GM12878 (cell line): ENCODE results near the gene SUPT3H. TPM values are rescaled to one million over a fixed set of nuclear protein-coding genes. Genes with fewer than 3 reads are reported as not detected.

ENCODE experiments used
- ATAC-seq: fragments of 200-7000 bp; cut with Tn5 transposase; 3 replicates; pipeline ENCODE4 v1.9.1; 2020; ENCODE audit warnings: mild to moderate bottlenecking, moderate library complexity
- BruUV-seq: library from RNA; stranded (reverse); fragments of 400-500 nt; replicated peaks from 2 replicates; lab custom pipeline; 2021; lab: Mats Ljungman, UMichigan
- CTCF ChIA-PET: fragments of 300-600 bp; sonication (Branson Sonifier 250); formaldehyde crosslinking; extraction: SDS; loops from one replicate; lab custom pipeline; 2021; ENCODE audit warnings: inconsistent platforms; lab: Yijun Ruan, JAX
- POLR2A ChIA-PET: fragments of 350-600 bp; formaldehyde crosslinking; extraction: SDS; loops from one replicate; lab custom pipeline; 2021; ENCODE audit warnings: inconsistent platforms; lab: Charles Lee
- RAD21 ChIA-PET: fragments of 300-600 bp; sonication (Branson Sonifier 250); formaldehyde crosslinking; loops from one replicate; lab custom pipeline; 2023; ENCODE audit warnings: antibody characterized with exemption; ENCODE audit not compliant: unreplicated experiment; lab: Charles Lee
- SMC1A ChIA-PET: fragments of 300-600 bp; sonication (Branson Sonifier 250); formaldehyde crosslinking; loops from one replicate; lab custom pipeline; 2023; ENCODE audit not compliant: unreplicated experiment, uncharacterized antibody; lab: Charles Lee
- DNase-seq: peaks from one replicate; pipeline ENCODE4 v3.0.0-alpha.2; 2011; ENCODE audit warnings: low read depth, low spot score
- FAIRE-seq: peaks from 3 replicates; lab custom pipeline; 2011; peaks lifted over from hg19 to GRCh38; lab: Jason Lieb, UNC
- H2AFZ ChIP-seq: 2 replicates; pipeline ENCODE4 v1.6.0; 2011; ENCODE audit warnings: low read depth, low read length, control low read depth; ENCODE audit not compliant: control insufficient read depth
- H3K27ac ChIP-seq: 2 replicates; pipeline ENCODE4 v1.5.1; 2011; ENCODE audit warnings: control low read depth; ENCODE audit not compliant: control insufficient read depth, insufficient read depth
- H3K27me3 ChIP-seq, 2 experiments: replicated peaks in 1 of 2; 2 replicates each; pipeline versions ENCODE4 v1.6.0 to v1.6.1; 2011; ENCODE audit warnings: low read length in 1 of 2; ENCODE audit not compliant: control insufficient read depth in 2 of 2, insufficient read depth in 2 of 2
- H3K36me3 ChIP-seq, 2 experiments: 2 replicates each; pipeline ENCODE4 v1.5.1; 2011; ENCODE audit warnings: low read length in 1 of 2; ENCODE audit not compliant: control insufficient read depth in 2 of 2, insufficient read depth in 2 of 2
- H3K4me1 ChIP-seq: 2 replicates; pipeline ENCODE4 v1.6.1; 2011; ENCODE audit warnings: mild to moderate bottlenecking, low read length, moderate library complexity, mixed read lengths; ENCODE audit not compliant: control insufficient read depth, insufficient read depth
- H3K4me2 ChIP-seq: 2 replicates; pipeline ENCODE4 v1.6.0; 2011; ENCODE audit warnings: control low read depth; ENCODE audit not compliant: control insufficient read depth, insufficient read depth
- H3K4me3 ChIP-seq: fragments of 200-600 bp; sonication (generic); 2 replicates; pipeline ENCODE4 v1.5.1; 2016
- H3K79me2 ChIP-seq: 2 replicates; pipeline ENCODE4 v1.6.0; 2011; ENCODE audit warnings: low read length; ENCODE audit not compliant: control insufficient read depth, insufficient read depth
- H3K9ac ChIP-seq: 2 replicates; pipeline ENCODE4 v1.8.0; 2011; ENCODE audit warnings: low read length, control low read depth, mixed read lengths; ENCODE audit not compliant: control insufficient read depth, insufficient read depth
- H3K9me3 ChIP-seq: replicated peaks from 3 replicates; pipeline ENCODE4 v1.5.1; 2011; ENCODE audit warnings: mild to moderate bottlenecking, low read length; ENCODE audit not compliant: control insufficient read depth, insufficient read depth
- H4K20me1 ChIP-seq: 2 replicates; pipeline ENCODE4 v1.6.0; 2011; ENCODE audit not compliant: control insufficient read depth, insufficient read depth
- ASH2L ChIP-seq: fragments of 300-600, 200-600 bp; sonication (generic); IDR thresholded peaks from 2 replicates; pipeline ENCODE4 v1.6.1; 2017; ENCODE audit warnings: low read depth, mild to moderate bottlenecking, borderline replicate concordance
- CBX5 ChIP-seq: sonication (generic); IDR thresholded peaks from 2 replicates; pipeline ENCODE4 v1.6.1; 2016; ENCODE audit warnings: low read depth, moderate library complexity, mild to moderate bottlenecking, inconsistent platforms
- CEBPB ChIP-seq, 2 experiments: fragments of 150-350 bp in 1 of 2; IDR thresholded peaks; 2 replicates each; pipeline ENCODE4 v1.6.1; 2012 to 2014; ENCODE audit warnings: low read depth in 2 of 2, low read length in 2 of 2, borderline replicate concordance in 1 of 2, inconsistent platforms in 1 of 2
- IKZF1 ChIP-seq: fragments of 450-650 bp; conservative IDR thresholded peaks from 2 replicates; pipeline ENCODE4 v1.6.1; 2017; ENCODE audit warnings: antibody characterized with exemption, mild to moderate bottlenecking
- MEF2A ChIP-seq: IDR thresholded peaks from 2 replicates; pipeline ENCODE4 v1.6.1; 2011; ENCODE audit warnings: low read depth, mild to moderate bottlenecking, low read length, moderate library complexity; ENCODE audit not compliant: insufficient read depth
- NFIC ChIP-seq: IDR thresholded peaks from 2 replicates; pipeline ENCODE4 v1.6.1; 2012; ENCODE audit warnings: low read depth, mild to moderate bottlenecking, inconsistent platforms, low read length, moderate library complexity
- POLR2AphosphoS2 ChIP-seq: IDR thresholded peaks from 2 replicates; pipeline ENCODE4 v1.6.1; 2011; ENCODE audit warnings: low read depth, mild to moderate bottlenecking, low read length, improper control_type of control experiment, moderate library complexity
- POLR2AphosphoS5 ChIP-seq: IDR thresholded peaks from 2 replicates; pipeline ENCODE4 v1.6.1; 2011; ENCODE audit warnings: mild to moderate bottlenecking, low read length, inconsistent platforms
- RAD21 ChIP-seq: IDR thresholded peaks from 2 replicates; pipeline ENCODE4 v1.6.1; 2011; ENCODE audit warnings: mild to moderate bottlenecking, low read depth, low read length, moderate library complexity; ENCODE audit not compliant: insufficient read depth
- RBBP5 ChIP-seq: fragments of 200-600 bp; sonication (generic); conservative IDR thresholded peaks from 2 replicates; pipeline ENCODE4 v1.6.1; 2016
- RCOR1 ChIP-seq: conservative IDR thresholded peaks from 2 replicates; pipeline ENCODE4 v1.6.1; 2012; ENCODE audit warnings: low read depth, low read length, improper control_type of control experiment
- SREBF2 ChIP-seq: IDR thresholded peaks from 2 replicates; pipeline ENCODE4 v1.6.1; 2012; ENCODE audit warnings: mild to moderate bottlenecking, low read length
- TCF3 ChIP-seq: IDR thresholded peaks from 2 replicates; pipeline ENCODE4 v1.6.1; 2012; ENCODE audit warnings: low read depth, mild to moderate bottlenecking, low read length, borderline replicate concordance; ENCODE audit not compliant: insufficient read depth
- in situ Hi-C: fragments of 300-500 bp; cut with MboI; formaldehyde crosslinking; loops from 9 replicates; pipeline ENCODE4 v1.14.3; 2018; ENCODE audit warnings: mixed read lengths
- intact Hi-C: fragments of 100-400 bp; cut with micrococcal nuclease; formaldehyde crosslinking; loops from one replicate; pipeline ENCODE4 v1.14.2; 2022; ENCODE audit not compliant: unreplicated experiment
- polyA plus RNA-seq, 11 experiments: library from polyadenylated mRNA; depleted of rRNA in 4 of 11; unstranded in 6 of 11; stranded (reverse) in 5 of 11; fragments of >200 nt; fragmentation: Nextera tagmentation in 4 of 11; fragmentation: Illumina TruSeq in 1 of 11; extraction: Ambion mirVana in 4 of 11; extraction: Trizol in 1 of 11; gene quantifications; 1 replicate in 1 of 11; 2 replicates in 10 of 11; pipeline versions ENCODE4 v1.2.1 to v1.2.3, GENCODE V29; 2011 to 2016; ENCODE audit warnings: inconsistent platforms in 2 of 11, missing spikeins in 2 of 11, low read depth in 1 of 11
- total RNA-seq, 4 experiments: library from RNA; depleted of rRNA in 3 of 4; stranded (reverse); fragments of >200 nt in 3 of 4; fragmentation: Illumina TruSeq in 1 of 4; extraction: Trizol in 1 of 4; gene quantifications; 2 replicates each; pipeline versions ENCODE4 v1.2.1 to v1.2.3, GENCODE V29; 2013 to 2021
- TF ChIP-seq, protein P1 (sequence below): fragments of 450-650 bp; IDR thresholded peaks from 2 replicates; pipeline ENCODE4 v1.6.1; 2017; ENCODE audit warnings: mild to moderate bottlenecking, moderate library complexity
- TF ChIP-seq, protein P2 (sequence below): fragments of 150-350 bp; IDR thresholded peaks from 2 replicates; pipeline ENCODE4 v1.6.1; 2016; ENCODE audit warnings: low read depth, low read length

SUPT3H gene
- total and polyA plus RNA-seq, 10 of the 15 experiments (the other 5 are each of a cell fraction or from before 2014, with no cell fraction given) = 0.51 to 3.7 (median 2.0) TPM

- Histone ChIP-seq H3K79me2 (no peaks in the 10 kb centered on the region), H3K27me3 (no peaks in the 10 kb centered on the region), H3K4me2 (0 out of 2 replicates have a peak overlapping the region, but pooled peaks have one; percentile 30), H4K20me1 (no peaks in the 10 kb centered on the region), H2AFZ (no peak overlapping the region), H3K4me3 (no peak overlapping the region), H3K4me1 (no peaks in the 10 kb centered on the region), H3K36me3 (no peaks in the 10 kb centered on the region), H3K9me3 (peaks cover 2% of the 10 kb centered on the region; the same call in 2 of the 3 replicates), H3K9ac (no peak overlapping the region), H3K27ac (no peak overlapping the region)
- DNase-seq (peak; percentile 26), FAIRE-seq (no peak), ATAC-seq (peak; percentile 66)
- ChIA-PET CTCF (interaction anchor here (0.7 to 1.0 kb wide), 2 partner anchors 12 to 24 kb away, joined by 3 read pairs; no protein-coding TSS in a partner anchor), POLR2A (no interaction called here), RAD21 (interaction anchor here (1.0 kb wide), 1 partner anchor 107 kb away, joined by 3 read pairs; no protein-coding TSS in a partner anchor), SMC1A (interaction anchor here (0.9 to 1.6 kb wide), 5 partner anchors 14 to 97 kb away, joined by 3 to 5 read pairs (median 3); no protein-coding TSS in a partner anchor)
- BruUV-seq = no TSS peak
- intact Hi-C loops = no loop called here
- in situ Hi-C loops = no loop called here
- TF ChIP-seq RBBP5 (no peak), RAD21 (no peak), ASH2L (no peak), NFIC (peak; percentile 58; the same call in 1 of the 2 replicates), CEBPB (IDR thresholded peaks at IDR 0.05; ENCODE audit: borderline replicate concordance in 1 of 2, low read depth in 2 of 2, low read length in 2 of 2) (peak in 1 of 2 experiments; percentile 33; a peak in 1 of 4 replicates), RCOR1 (no peak), SREBF2 (no peak), IKZF1 (no peak), CBX5 (no peak), POLR2AphosphoS5 (no peak), TCF3 (no peak), POLR2AphosphoS2 (no peak), MEF2A (peak; percentile 63; the same call in 1 of the 2 replicates)
- TF ChIP-seq, protein P1, sequence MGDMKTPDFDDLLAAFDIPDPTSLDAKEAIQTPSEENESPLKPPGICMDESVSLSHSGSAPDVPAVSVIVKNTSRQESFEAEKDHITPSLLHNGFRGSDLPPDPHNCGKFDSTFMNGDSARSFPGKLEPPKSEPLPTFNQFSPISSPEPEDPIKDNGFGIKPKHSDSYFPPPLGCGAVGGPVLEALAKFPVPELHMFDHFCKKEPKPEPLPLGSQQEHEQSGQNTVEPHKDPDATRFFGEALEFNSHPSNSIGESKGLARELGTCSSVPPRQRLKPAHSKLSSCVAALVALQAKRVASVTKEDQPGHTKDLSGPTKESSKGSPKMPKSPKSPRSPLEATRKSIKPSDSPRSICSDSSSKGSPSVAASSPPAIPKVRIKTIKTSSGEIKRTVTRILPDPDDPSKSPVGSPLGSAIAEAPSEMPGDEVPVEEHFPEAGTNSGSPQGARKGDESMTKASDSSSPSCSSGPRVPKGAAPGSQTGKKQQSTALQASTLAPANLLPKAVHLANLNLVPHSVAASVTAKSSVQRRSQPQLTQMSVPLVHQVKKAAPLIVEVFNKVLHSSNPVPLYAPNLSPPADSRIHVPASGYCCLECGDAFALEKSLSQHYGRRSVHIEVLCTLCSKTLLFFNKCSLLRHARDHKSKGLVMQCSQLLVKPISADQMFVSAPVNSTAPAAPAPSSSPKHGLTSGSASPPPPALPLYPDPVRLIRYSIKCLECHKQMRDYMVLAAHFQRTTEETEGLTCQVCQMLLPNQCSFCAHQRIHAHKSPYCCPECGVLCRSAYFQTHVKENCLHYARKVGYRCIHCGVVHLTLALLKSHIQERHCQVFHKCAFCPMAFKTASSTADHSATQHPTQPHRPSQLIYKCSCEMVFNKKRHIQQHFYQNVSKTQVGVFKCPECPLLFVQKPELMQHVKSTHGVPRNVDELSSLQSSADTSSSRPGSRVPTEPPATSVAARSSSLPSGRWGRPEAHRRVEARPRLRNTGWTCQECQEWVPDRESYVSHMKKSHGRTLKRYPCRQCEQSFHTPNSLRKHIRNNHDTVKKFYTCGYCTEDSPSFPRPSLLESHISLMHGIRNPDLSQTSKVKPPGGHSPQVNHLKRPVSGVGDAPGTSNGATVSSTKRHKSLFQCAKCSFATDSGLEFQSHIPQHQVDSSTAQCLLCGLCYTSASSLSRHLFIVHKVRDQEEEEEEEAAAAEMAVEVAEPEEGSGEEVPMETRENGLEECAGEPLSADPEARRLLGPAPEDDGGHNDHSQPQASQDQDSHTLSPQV = no peak
- TF ChIP-seq, protein P2, sequence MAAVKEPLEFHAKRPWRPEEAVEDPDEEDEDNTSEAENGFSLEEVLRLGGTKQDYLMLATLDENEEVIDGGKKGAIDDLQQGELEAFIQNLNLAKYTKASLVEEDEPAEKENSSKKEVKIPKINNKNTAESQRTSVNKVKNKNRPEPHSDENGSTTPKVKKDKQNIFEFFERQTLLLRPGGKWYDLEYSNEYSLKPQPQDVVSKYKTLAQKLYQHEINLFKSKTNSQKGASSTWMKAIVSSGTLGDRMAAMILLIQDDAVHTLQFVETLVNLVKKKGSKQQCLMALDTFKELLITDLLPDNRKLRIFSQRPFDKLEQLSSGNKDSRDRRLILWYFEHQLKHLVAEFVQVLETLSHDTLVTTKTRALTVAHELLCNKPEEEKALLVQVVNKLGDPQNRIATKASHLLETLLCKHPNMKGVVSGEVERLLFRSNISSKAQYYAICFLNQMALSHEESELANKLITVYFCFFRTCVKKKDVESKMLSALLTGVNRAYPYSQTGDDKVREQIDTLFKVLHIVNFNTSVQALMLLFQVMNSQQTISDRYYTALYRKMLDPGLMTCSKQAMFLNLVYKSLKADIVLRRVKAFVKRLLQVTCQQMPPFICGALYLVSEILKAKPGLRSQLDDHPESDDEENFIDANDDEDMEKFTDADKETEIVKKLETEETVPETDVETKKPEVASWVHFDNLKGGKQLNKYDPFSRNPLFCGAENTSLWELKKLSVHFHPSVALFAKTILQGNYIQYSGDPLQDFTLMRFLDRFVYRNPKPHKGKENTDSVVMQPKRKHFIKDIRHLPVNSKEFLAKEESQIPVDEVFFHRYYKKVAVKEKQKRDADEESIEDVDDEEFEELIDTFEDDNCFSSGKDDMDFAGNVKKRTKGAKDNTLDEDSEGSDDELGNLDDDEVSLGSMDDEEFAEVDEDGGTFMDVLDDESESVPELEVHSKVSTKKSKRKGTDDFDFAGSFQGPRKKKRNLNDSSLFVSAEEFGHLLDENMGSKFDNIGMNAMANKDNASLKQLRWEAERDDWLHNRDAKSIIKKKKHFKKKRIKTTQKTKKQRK = no peak
Measured at GRCh38 chr6:44976677-44977641, 400.8 kb downstream of the SUPT3H start.
